ENCODE measurements around the gene IQCH. TPM values are rescaled to one million over a fixed set of nuclear protein-coding genes. Genes with fewer than 3 reads are reported as not detected.

IQCH gene
- total RNA-seq, 4 donors from 2014 or later, result 0.66 to 3.0 (median 2.0) TPM

DNA sequence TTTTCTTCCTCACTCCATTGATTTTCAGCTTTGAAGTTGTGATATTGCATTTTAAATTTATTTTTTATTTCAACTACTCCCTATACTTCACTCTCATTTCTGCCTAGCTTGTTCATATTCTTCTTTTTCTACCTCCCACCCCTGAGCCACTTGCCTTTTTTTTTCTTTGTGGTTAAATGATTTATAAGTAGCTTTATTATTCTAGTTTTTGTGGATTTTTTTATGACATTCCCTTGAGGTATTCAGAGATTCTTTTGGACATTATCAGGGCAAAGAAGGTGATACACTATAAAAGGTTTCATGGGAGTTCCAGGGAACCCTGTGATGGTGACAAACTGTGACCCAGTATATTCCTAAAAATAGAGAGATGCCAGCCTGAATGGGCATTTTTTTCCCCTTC is 269.6 kb downstream of the IQCH start:
- no peak for DNase-seq (ENCODE audit: low spot score in 2 of 2)
- H3K9me3 ChIP-seq, result no peaks in the 10 kb centered on the region
- H3K36me3 ChIP-seq, result peaks cover 0 to 21% (median 0%) of the 10 kb centered on the region in 3 donors
- H3K4me3 ChIP-seq, result no peak overlapping the region
- no peak overlapping the region for H3K27ac ChIP-seq
- peaks cover 0 to 39% (median 13%) of the 10 kb centered on the region in 4 donors for H3K4me1 ChIP-seq
- H3K27me3 ChIP-seq, result no peaks in the 10 kb centered on the region
- TF ChIP-seq, protein P1, sequence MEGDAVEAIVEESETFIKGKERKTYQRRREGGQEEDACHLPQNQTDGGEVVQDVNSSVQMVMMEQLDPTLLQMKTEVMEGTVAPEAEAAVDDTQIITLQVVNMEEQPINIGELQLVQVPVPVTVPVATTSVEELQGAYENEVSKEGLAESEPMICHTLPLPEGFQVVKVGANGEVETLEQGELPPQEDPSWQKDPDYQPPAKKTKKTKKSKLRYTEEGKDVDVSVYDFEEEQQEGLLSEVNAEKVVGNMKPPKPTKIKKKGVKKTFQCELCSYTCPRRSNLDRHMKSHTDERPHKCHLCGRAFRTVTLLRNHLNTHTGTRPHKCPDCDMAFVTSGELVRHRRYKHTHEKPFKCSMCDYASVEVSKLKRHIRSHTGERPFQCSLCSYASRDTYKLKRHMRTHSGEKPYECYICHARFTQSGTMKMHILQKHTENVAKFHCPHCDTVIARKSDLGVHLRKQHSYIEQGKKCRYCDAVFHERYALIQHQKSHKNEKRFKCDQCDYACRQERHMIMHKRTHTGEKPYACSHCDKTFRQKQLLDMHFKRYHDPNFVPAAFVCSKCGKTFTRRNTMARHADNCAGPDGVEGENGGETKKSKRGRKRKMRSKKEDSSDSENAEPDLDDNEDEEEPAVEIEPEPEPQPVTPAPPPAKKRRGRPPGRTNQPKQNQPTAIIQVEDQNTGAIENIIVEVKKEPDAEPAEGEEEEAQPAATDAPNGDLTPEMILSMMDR (IDR thresholded peaks at IDR 0.05), result no peak
- TF ChIP-seq POLR2A (IDR thresholded peaks at IDR 0.05) (no peak), EP300 (IDR thresholded peaks at IDR 0.05) (no peak)

DNA sequence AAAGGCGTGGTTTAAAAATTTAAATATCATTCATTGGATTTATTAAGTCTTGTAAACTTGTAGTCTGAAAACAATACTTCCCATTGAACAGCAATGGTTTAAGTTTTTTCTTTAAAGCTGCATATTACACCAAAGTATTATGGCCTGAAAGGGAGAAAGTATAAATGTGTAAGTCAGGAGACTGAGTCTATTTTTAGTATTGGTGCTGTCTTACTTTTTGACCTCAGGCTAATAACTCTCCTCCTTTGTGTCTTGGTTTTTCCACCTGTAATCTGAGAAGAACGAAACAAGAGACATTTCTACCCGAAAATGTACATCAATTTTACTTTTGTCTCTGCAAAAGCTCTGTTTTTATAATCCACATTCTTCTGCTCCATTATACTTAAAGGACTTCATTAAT is 273.9 kb downstream of the IQCH start:
- 92% methylated on average over 3 of the region's 3 CpGs for WGBS, 2 donors
- DNase-seq (ENCODE audit: low spot score in 2 of 2), result no peak

DNA sequence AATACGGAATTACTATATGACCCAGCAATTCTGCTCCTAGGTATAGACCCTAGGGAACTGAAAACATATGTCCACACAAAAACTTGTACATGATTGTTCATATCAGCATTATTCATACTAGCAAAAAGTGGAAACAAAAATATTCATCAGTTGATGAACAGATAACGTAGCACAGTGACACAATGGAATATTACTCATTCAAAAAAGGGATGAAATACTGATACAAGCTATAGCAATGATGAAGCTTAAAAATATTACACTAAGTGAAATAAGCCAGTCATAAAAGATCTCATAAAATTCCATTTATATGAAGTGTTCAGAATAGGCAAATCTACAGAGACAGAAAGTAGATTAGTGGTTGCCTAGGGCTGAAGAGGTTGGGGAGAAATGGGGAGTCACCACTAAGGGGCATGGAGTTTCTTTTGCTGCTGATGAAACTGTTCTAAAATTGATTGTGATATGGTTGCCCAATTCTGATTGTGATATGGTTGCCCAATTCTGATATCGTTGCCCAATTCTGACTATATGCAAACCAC is 276.9 kb downstream of the IQCH start:
- Histone ChIP-seq H3K27ac (no peak overlapping the region), H3K4me1 (no peaks in the 10 kb centered on the region), H3K4me3 (no peak overlapping the region), H3K27me3 (no peaks in the 10 kb centered on the region), H3K9me3 (no peaks in the 10 kb centered on the region), H3K36me3 (peaks cover 0 to 22% (median 0%) of the 10 kb centered on the region in 3 donors)
- TF ChIP-seq EP300 (IDR thresholded peaks at IDR 0.05), result no peak
- TF ChIP-seq POLR2A (IDR thresholded peaks at IDR 0.05), result no peak
- TF ChIP-seq, protein P1 (IDR thresholded peaks at IDR 0.05), result no peak
- WGBS, 2 donors, result 74 to 78% methylated on average over 3 of the region's 3 CpGs
- no peak for DNase-seq (ENCODE audit: low spot score in 2 of 2)

More for the DNA sequence above, 273.9 kb downstream of the IQCH start:
- H3K4me3 ChIP-seq, result no peak overlapping the region
- no peaks in the 10 kb centered on the region for H3K27me3 ChIP-seq
- H3K36me3 ChIP-seq, result peaks cover 0 to 28% (median 0%) of the 10 kb centered on the region in 3 donors
- no peaks in the 10 kb centered on the region for H3K9me3 ChIP-seq
- H3K27ac ChIP-seq, result no peak overlapping the region
- peaks cover 0 to 16% (median 2%) of the 10 kb centered on the region in 4 donors for H3K4me1 ChIP-seq
- TF ChIP-seq POLR2A (IDR thresholded peaks at IDR 0.05), result no peak

DNA sequence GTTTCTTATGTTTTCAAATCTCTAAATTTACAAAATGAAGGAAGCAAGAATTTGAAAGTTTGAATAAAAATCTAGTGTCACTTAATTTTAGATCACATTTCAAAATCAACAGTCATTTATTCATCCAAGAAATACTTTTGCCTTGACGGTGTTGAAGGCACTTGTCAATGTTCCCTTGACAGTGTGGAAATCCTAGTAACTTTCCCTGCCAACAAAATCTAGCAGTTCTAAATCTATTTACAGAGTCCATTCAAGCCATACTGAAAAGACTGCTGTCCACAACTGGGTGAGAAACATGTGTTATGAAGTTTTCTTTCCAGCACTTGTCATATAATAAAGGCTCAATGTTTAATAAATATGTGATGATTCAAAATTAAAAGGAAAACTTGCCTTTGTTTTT is 279.3 kb downstream of the IQCH start:
- 47 to 53% methylated on average over 1 of the region's 1 CpG for WGBS, 2 donors
- no peak overlapping the region for H3K4me3 ChIP-seq
- H3K27me3 ChIP-seq, result no peaks in the 10 kb centered on the region
- H3K4me1 ChIP-seq, result no peaks in the 10 kb centered on the region
- peaks cover 0 to 10% (median 0%) of the 10 kb centered on the region in 3 donors for H3K36me3 ChIP-seq
- H3K9me3 ChIP-seq, result no peaks in the 10 kb centered on the region
- H3K27ac ChIP-seq, result no peak overlapping the region
- no peak for DNase-seq (ENCODE audit: low spot score in 2 of 2)
- TF ChIP-seq, protein P1 (IDR thresholded peaks at IDR 0.05), result no peak
- TF ChIP-seq POLR2A (IDR thresholded peaks at IDR 0.05) (no peak), EP300 (IDR thresholded peaks at IDR 0.05) (no peak)

DNA sequence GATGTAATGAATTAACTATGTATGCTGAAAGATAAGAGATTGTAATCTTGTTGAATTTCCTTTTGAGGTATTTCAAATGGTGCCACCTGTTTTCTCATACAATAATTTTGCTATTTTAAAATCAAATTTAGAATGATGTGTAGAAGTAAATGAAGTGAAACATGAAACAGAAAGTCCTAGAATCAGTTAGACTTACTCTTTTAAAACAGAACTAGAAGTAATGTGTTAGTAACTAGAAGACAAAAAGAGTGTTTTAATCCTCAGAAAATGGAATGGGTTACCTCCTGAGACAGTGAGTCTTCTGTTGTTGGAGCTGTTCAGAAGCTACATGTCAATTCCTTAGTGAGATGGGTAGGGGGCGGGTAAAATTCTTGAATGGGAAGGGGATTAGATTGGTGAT is 279.8 kb downstream of the IQCH start:
- Histone ChIP-seq H3K36me3 (peaks cover 0 to 6% (median 0%) of the 10 kb centered on the region in 3 donors), H3K4me3 (no peak overlapping the region), H3K27ac (no peak overlapping the region), H3K27me3 (no peaks in the 10 kb centered on the region), H3K9me3 (no peaks in the 10 kb centered on the region), H3K4me1 (no peaks in the 10 kb centered on the region)
- DNase-seq (ENCODE audit: low spot score in 2 of 2), result no peak
- TF ChIP-seq EP300 (IDR thresholded peaks at IDR 0.05) (no peak), POLR2A (IDR thresholded peaks at IDR 0.05) (no peak)
- TF ChIP-seq, protein P1 (IDR thresholded peaks at IDR 0.05), result no peak
- WGBS, 2 donors, result 84 to 92% methylated on average over 1 of the region's 1 CpG

DNA sequence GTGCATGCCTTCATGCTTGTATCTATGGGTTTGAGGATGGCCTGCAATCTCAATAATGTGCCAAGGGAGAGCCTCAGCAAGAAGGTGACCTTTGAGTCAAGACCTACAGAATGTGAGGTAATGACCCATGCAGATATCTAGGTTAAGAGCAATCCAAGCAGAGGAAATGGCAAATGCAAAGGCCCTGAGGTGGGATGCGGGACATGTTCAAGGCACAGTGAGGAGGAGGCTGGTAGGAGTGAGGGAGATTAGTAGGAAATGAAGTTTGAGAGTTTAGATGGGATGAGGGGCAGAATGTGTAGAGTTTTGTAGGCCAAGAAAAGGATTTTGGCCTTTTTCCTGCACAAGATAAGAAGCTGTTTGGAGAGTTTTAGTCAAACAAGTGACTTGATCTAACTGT is 283.2 kb downstream of the IQCH start:
- Histone ChIP-seq H3K27me3 (no peaks in the 10 kb centered on the region), H3K4me1 (peaks cover 0 to 7% (median 0%) of the 10 kb centered on the region in 4 donors), H3K4me3 (no peak overlapping the region), H3K36me3 (no peaks in the 10 kb centered on the region), H3K27ac (no peak overlapping the region), H3K9me3 (no peaks in the 10 kb centered on the region)
- no peak for TF ChIP-seq POLR2A (IDR thresholded peaks at IDR 0.05)
- TF ChIP-seq, protein P1 (IDR thresholded peaks at IDR 0.05), result no peak
- TF ChIP-seq EP300 (IDR thresholded peaks at IDR 0.05), result no peak
- no peak for DNase-seq (ENCODE audit: low spot score in 2 of 2)
- WGBS, 2 donors, result 97 to 100% methylated on average over 1 of the region's 1 CpG

Measured in tibial nerve (tissue), 4 donors.